Measurements from ENCODE around the gene ERLEC1.

DNA sequence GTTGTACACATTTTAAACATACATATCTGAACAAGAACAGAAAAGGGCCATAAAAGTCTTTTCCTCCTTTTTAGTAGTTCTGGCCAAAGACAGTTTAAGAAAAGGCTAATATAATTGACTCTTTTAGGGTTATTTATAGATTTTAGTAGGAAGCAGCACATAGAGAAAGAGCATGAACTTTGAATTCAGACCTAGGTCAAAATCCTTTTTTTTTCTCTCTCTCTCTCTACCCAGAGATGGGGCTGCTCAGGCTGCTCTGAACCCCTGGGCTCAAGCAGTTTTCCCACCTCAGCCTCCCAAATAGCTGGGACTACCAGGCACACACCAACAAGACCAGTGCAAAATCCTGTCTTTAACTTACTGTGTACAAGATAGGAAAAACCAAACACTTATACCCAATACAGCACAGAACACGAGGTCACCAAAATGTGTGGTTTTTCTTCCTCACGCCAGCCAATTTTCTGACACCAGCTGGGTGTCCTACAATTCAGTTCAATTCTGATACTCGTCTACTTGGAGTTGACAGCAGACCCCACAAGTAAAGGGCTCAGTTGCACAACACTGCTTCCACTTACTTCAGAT lies 32.1 kb downstream of the ERLEC1 start:
- TF ChIP-seq POLR2A (IDR thresholded peaks at IDR 0.05; ENCODE audit: low read depth, low read length) (no peak), TAF1 (IDR thresholded peaks at IDR 0.05; ENCODE audit: borderline replicate concordance, low read depth, low read length) (no peak), POLR2AphosphoS5 (IDR thresholded peaks at IDR 0.05; ENCODE audit: low read depth, low read length) (no peak)
